ENCODE measurements around the gene HK1.

HK1 gene

DNA sequence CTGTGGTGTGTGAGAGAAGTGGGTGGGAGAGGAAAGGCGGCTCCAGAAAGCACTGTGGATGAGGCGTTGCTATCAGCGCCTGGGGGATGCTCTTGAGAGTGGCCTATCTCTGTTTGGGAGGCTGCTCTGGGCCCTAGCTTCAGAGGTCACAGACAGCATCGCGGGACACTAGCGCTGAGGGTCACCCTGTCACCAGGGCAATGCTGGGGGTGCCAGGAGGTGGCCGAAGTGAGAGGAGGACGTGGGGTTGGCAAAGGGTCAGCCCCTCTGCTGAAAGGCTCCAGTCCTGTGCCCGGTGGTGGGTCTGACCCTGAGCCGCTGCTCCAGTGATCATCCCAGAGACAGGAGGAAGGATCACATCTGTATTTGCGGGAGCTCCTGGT, 141.4 kb downstream of the HK1 start:
- TF ChIP-seq EZH2 (IDR thresholded peaks at IDR 0.05; ENCODE audit: borderline replicate concordance, low read length) = no peak
- TF ChIP-seq, protein P1, sequence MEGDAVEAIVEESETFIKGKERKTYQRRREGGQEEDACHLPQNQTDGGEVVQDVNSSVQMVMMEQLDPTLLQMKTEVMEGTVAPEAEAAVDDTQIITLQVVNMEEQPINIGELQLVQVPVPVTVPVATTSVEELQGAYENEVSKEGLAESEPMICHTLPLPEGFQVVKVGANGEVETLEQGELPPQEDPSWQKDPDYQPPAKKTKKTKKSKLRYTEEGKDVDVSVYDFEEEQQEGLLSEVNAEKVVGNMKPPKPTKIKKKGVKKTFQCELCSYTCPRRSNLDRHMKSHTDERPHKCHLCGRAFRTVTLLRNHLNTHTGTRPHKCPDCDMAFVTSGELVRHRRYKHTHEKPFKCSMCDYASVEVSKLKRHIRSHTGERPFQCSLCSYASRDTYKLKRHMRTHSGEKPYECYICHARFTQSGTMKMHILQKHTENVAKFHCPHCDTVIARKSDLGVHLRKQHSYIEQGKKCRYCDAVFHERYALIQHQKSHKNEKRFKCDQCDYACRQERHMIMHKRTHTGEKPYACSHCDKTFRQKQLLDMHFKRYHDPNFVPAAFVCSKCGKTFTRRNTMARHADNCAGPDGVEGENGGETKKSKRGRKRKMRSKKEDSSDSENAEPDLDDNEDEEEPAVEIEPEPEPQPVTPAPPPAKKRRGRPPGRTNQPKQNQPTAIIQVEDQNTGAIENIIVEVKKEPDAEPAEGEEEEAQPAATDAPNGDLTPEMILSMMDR (IDR thresholded peaks at IDR 0.05; ENCODE audit: low read length) = no peak
- H3K9me3 ChIP-seq (ENCODE audit: low read length) = no peaks in the 10 kb centered on the region
- H2AFZ ChIP-seq (ENCODE audit: low read length) = no peak overlapping the region
- peaks cover 8% of the 10 kb centered on the region for H3K4me1 ChIP-seq (ENCODE audit: insufficient read depth, low read length, severe bottlenecking)
- peaks cover 6% of the 10 kb centered on the region; the same call in 1 of the 2 replicates for H3K27me3 ChIP-seq (ENCODE audit: insufficient read depth, low read length)
- no peak overlapping the region for H3K27ac ChIP-seq (ENCODE audit: low read depth, low read length, poor library complexity, severe bottlenecking)
- no peaks in the 10 kb centered on the region for H3F3A ChIP-seq (ENCODE audit: insufficient read depth, low read length)
- no peak overlapping the region for H3K4me2 ChIP-seq (ENCODE audit: low read length)
- H3K36me3 ChIP-seq (ENCODE audit: insufficient read depth, low read length) = no peaks in the 10 kb centered on the region
- H4K20me1 ChIP-seq (ENCODE audit: insufficient read depth, low read length) = no peaks in the 10 kb centered on the region
- no peak overlapping the region for H3K9ac ChIP-seq (ENCODE audit: low read length)
- H3K4me3 ChIP-seq (ENCODE audit: low read depth, low read length, poor library complexity, severe bottlenecking) = no peak overlapping the region
- H3K79me2 ChIP-seq (ENCODE audit: insufficient read depth, low read length) = no peaks in the 10 kb centered on the region
- H3K9me2 ChIP-seq (ENCODE audit: low read depth, low read length) = no peaks in the 10 kb centered on the region

DNA sequence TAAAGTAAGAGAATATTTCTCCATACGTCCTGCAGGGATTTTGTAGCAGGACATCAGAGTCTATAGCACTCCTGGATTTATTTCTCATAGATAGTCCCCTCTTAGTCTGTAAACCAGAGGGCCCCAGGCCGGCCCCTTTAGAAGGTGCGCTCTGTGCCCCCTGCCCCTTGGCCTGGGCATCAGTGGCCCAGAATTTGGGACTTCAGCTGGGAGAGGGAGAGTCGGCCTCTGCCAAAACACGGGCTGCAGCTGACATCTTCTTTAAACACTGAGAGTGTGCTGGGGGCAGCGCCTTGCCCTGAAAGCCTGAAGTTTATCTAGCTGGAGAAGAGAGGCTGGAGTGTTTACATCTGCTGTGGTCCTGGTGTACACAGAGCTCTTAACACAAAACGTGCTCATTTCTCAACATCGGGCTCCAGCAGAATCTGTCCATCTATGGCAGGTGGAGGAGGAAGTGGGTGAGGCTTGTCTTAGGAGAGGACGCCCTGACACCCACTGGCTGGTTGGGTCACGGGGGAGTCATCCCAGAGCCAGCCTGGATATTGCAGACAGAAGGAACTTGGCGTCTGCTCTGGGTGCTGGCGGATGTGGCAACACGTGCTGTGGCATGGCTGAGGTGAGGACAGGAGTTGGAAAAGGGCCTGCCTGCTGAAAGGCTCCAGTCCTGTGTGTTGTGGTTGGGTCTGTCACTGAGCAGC, 143.5 kb downstream of the HK1 start:
- H3K9ac ChIP-seq (ENCODE audit: low read length) = no peak overlapping the region
- no peak overlapping the region for H2AFZ ChIP-seq (ENCODE audit: low read length)
- no peaks in the 10 kb centered on the region for H3K79me2 ChIP-seq (ENCODE audit: insufficient read depth, low read length)
- TF ChIP-seq, protein P1 (IDR thresholded peaks at IDR 0.05; ENCODE audit: low read length) = no peak
- TF ChIP-seq EZH2 (IDR thresholded peaks at IDR 0.05; ENCODE audit: borderline replicate concordance, low read length) = no peak
- no peaks in the 10 kb centered on the region for H3K9me2 ChIP-seq (ENCODE audit: low read depth, low read length)
- no peaks in the 10 kb centered on the region for H3K36me3 ChIP-seq (ENCODE audit: insufficient read depth, low read length)
- peaks cover 12% of the 10 kb centered on the region for H3K4me1 ChIP-seq (ENCODE audit: insufficient read depth, low read length, severe bottlenecking)
- no peak overlapping the region for H3K4me2 ChIP-seq (ENCODE audit: low read length)
- no peaks in the 10 kb centered on the region for H3F3A ChIP-seq (ENCODE audit: insufficient read depth, low read length)
- H3K27me3 ChIP-seq (ENCODE audit: insufficient read depth, low read length) = no peaks in the 10 kb centered on the region
- no peak overlapping the region for H3K4me3 ChIP-seq (ENCODE audit: low read depth, low read length, poor library complexity, severe bottlenecking)
- no peaks in the 10 kb centered on the region for H3K9me3 ChIP-seq (ENCODE audit: low read length)
- no peaks in the 10 kb centered on the region for H4K20me1 ChIP-seq (ENCODE audit: insufficient read depth, low read length)
- H3K27ac ChIP-seq (ENCODE audit: low read depth, low read length, poor library complexity, severe bottlenecking) = no peak overlapping the region

DNA sequence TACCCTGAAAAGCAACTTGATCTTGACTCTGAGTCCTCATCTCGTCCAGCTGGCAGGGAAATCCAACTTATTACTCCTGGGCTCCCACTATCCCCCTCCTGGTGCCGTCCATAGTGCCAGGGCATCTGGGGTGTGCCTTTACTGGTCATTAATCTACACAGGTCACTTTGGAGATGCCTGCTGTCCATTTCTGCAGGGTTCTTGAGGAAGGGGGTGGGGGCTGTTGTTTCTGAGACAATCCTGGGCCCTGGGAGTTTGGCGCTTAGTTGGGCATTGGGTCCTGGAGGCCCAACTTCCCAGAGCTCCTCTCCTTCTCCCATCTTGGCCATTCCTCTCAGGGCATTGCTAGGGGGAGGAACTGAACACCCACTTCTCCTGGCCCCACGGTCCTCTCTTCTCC, 144.4 kb downstream of the HK1 start:
- no peaks in the 10 kb centered on the region for H3K79me2 ChIP-seq (ENCODE audit: insufficient read depth, low read length)
- H4K20me1 ChIP-seq (ENCODE audit: insufficient read depth, low read length) = no peaks in the 10 kb centered on the region
- H3K4me2 ChIP-seq (ENCODE audit: low read length) = no peak overlapping the region
- no peaks in the 10 kb centered on the region for H3K36me3 ChIP-seq (ENCODE audit: insufficient read depth, low read length)
- no peaks in the 10 kb centered on the region for H3F3A ChIP-seq (ENCODE audit: insufficient read depth, low read length)
- H3K27ac ChIP-seq (ENCODE audit: low read depth, low read length, poor library complexity, severe bottlenecking) = no peak overlapping the region
- peaks cover 12% of the 10 kb centered on the region for H3K4me1 ChIP-seq (ENCODE audit: insufficient read depth, low read length, severe bottlenecking)
- TF ChIP-seq EZH2 (IDR thresholded peaks at IDR 0.05; ENCODE audit: borderline replicate concordance, low read length) = no peak
- TF ChIP-seq, protein P1 (IDR thresholded peaks at IDR 0.05; ENCODE audit: low read length) = no peak
- H3K4me3 ChIP-seq (ENCODE audit: low read depth, low read length, poor library complexity, severe bottlenecking) = no peak overlapping the region
- H3K9ac ChIP-seq (ENCODE audit: low read length) = no peak overlapping the region
- no peaks in the 10 kb centered on the region for H3K27me3 ChIP-seq (ENCODE audit: insufficient read depth, low read length)
- no peaks in the 10 kb centered on the region for H3K9me2 ChIP-seq (ENCODE audit: low read depth, low read length)
- no peak overlapping the region for H2AFZ ChIP-seq (ENCODE audit: low read length)
- H3K9me3 ChIP-seq (ENCODE audit: low read length) = no peaks in the 10 kb centered on the region
